GM12891 (cell line): ENCODE results near the gene TDRD15.

Experiments used
- POLR2A ChIP-seq: IDR thresholded peaks from 2 replicates; pipeline ENCODE4 v1.6.1; 2011; ENCODE audit warnings: low read depth, low read length, control low read depth
- POLR2AphosphoS5 ChIP-seq: IDR thresholded peaks from 2 replicates; pipeline ENCODE4 v1.6.1; 2011; ENCODE audit warnings: low read depth, low read length, control low read depth
- POU2F2 ChIP-seq: IDR thresholded peaks from 2 replicates; pipeline ENCODE4 v1.6.1; 2011; ENCODE audit warnings: low read depth, mild to moderate bottlenecking, control low read depth, low read length, moderate library complexity
- TAF1 ChIP-seq: IDR thresholded peaks from 2 replicates; pipeline ENCODE4 v1.6.1; 2011; ENCODE audit warnings: low read depth, low read length, control low read depth

DNA sequence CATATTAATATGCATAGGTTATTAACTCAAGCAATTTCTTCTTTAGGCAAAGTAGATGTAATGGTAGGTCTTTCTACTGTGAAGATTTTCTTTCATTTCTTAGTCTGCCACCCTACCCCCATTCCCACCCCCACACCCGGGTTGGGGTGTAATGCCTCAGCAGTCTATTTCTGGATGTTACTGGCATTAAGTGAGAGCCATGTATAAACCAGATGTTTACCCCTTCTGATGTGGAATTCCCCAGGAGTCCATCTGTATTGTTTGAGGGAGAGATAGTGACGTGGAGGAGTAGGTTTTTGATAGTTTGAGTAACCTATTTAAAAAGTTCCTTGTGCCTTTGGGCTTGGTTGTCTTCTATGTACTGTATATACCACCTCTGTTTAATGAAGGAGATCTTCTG, 11.8 kb downstream of the TDRD15 start:
- TF ChIP-seq POLR2A (no peak), POLR2AphosphoS5 (no peak), POU2F2 (no peak), TAF1 (no peak)
